Kidney epithelial cell (primary cell): Measurements from ENCODE around the gene GRM2. TPM values are rescaled to one million over a fixed set of nuclear protein-coding genes. Genes with fewer than 3 reads are reported as not detected.

Experiments used
- DNase-seq: peaks from one replicate; pipeline ENCODE4 v3.0.0-alpha.2; 2010; ENCODE audit warnings: low read depth
- H3K27me3 ChIP-seq: 2 replicates; pipeline ENCODE4 v1.6.0; 2011; ENCODE audit warnings: low read length; ENCODE audit not compliant: control insufficient read depth, insufficient read depth
- H3K36me3 ChIP-seq: 2 replicates; pipeline ENCODE4 v1.5.1; 2011; ENCODE audit warnings: low read length; ENCODE audit not compliant: control insufficient read depth, insufficient read depth
- H3K4me3 ChIP-seq: 2 replicates; pipeline ENCODE4 v1.5.1; 2011; ENCODE audit warnings: low read depth, mild to moderate bottlenecking, control low read depth, low read length
- total RNA-seq: library from RNA; depleted of rRNA; stranded (reverse); fragments of >200 nt; gene quantifications from 2 replicates; pipeline ENCODE4 v1.2.3, GENCODE V29; 2015
- TF ChIP-seq, protein P1 (sequence below): IDR thresholded peaks from 2 replicates; pipeline ENCODE4 v1.5.1; 2011; ENCODE audit warnings: mild to moderate bottlenecking, moderate library complexity, low read length, control low read depth, inconsistent platforms; ENCODE audit not compliant: insufficient read depth, poor library complexity, severe bottlenecking

The GRM2 gene
- total RNA-seq, 1 donor from 2014 or later: not detected

DNA sequence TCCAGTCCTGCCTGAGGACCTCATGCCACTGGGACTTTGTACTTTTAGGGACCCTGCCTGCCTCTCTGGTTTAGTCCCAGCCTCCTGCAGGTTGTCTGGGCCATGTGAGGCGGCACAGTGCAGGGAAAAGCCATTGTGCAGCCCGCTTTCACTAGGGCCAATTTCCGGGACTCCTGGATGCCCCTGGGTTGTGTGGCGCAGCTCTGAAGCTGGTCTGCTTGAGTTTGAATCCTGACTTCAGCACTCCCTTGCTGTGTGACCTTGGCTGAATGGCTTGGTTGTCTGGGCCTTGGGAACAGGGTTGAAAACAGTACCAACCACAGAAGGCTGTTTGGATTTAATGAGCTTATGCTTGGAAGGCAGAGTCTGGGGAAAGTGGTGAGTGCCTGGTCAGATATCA is 27.6 kb upstream of the GRM2 start:
- TF ChIP-seq, protein P1, sequence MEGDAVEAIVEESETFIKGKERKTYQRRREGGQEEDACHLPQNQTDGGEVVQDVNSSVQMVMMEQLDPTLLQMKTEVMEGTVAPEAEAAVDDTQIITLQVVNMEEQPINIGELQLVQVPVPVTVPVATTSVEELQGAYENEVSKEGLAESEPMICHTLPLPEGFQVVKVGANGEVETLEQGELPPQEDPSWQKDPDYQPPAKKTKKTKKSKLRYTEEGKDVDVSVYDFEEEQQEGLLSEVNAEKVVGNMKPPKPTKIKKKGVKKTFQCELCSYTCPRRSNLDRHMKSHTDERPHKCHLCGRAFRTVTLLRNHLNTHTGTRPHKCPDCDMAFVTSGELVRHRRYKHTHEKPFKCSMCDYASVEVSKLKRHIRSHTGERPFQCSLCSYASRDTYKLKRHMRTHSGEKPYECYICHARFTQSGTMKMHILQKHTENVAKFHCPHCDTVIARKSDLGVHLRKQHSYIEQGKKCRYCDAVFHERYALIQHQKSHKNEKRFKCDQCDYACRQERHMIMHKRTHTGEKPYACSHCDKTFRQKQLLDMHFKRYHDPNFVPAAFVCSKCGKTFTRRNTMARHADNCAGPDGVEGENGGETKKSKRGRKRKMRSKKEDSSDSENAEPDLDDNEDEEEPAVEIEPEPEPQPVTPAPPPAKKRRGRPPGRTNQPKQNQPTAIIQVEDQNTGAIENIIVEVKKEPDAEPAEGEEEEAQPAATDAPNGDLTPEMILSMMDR: no peak
- Histone ChIP-seq H3K36me3 (peaks cover 1% of the 10 kb centered on the region), H3K4me3 (no peak overlapping the region), H3K27me3 (no peaks in the 10 kb centered on the region)
- DNase-seq: no peak

DNA sequence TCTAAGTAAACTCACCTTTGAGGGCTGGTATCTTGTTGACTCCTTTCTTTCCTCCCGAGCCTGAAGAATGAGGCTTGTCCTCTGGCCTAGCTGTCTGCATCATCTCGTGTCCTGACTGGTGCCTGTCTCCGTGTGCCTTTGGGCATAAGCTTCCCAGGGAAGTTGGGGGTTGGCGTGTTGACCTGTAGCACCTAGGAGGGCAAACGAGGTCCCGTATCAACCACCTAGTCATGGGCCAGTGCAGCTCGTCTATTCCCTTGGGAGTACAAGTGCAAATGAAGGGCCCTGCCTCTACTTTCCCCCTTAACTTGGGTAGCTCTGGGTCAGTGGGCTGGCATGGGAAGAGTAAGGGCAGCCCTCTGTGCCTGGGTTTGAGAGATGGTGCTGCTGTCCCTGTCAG is 27.1 kb upstream of the GRM2 start:
- Histone ChIP-seq H3K36me3 (peaks cover 1% of the 10 kb centered on the region), H3K4me3 (no peak overlapping the region), H3K27me3 (no peaks in the 10 kb centered on the region)
- TF ChIP-seq, protein P1: no peak
- no peak for DNase-seq

DNA sequence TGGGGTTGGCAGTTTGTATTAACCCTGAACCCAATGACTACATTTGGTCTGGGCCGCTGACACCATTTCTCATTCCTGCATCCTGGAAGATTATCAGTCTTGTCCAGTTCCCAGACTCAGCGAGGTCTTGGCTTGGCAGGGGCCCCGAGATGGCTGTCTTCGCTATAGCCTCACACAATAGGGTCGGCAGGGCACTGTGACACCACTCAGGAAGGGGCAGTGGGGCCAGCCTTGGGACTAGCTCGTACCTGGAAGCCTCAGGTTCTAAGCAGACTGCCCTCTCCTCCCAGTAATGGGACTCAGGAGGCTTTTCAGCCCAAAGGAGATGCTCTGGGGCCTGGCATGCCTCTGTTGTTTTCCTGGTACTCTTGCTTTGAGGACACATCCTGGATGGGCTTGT is 26.7 kb upstream of the GRM2 start:
- no peaks in the 10 kb centered on the region for H3K27me3 ChIP-seq
- DNase-seq: no peak
- TF ChIP-seq, protein P1: no peak
- H3K4me3 ChIP-seq: no peak overlapping the region
- H3K36me3 ChIP-seq: peaks cover 1% of the 10 kb centered on the region

DNA sequence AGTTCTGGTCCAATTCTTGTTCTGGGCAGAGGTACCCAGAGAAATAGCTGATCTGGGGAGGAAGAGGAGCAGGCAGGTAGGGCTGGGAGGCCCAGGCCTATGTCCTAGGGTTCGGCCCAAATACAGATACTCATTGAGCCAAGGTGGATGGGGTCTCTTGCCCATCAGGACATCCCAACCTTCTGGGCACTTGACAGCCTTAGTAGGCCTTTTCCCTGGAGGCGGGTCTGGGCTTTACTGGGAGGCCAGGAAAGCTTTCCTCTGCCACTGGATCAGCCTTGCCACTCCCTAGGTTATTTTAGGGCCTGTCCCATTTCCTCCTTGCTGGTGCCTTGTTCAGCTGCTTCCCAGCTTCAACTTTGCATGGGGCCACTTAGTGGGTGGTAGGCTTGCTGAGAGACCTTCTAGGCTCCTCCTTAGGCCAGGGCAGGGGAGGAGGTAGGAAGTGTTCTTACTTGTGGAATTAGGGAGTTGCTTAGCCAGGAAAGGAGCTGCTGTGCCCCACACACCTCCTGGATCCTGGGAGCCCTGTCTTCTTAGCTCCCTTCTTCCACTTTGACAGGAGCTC is 26.1 kb upstream of the GRM2 start:
- Histone ChIP-seq H3K4me3 (no peak overlapping the region), H3K27me3 (no peaks in the 10 kb centered on the region), H3K36me3 (peaks cover 1% of the 10 kb centered on the region)
- no peak for DNase-seq
- TF ChIP-seq, protein P1: no peak

DNA sequence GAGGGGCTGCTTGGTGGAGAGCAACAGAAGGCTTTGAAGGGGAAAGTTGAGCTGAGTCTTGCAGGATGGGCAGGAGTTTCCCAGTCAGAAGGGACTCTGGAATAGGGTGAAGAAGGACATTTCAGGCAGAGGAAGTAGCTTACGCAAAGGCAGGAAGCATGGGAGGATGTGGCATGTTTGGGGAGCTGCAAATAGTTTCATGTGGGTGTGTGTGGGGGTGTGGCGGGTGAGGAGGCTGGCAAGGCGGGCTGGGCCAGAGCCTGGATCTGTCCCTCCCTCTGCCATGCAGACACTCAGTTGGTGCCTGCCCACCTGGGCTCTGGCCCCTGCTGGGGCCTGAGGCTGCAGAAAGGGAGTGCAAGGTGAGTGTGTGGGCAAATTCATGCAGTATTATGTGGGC is 25.4 kb upstream of the GRM2 start:
- Histone ChIP-seq H3K36me3 (peaks cover 1% of the 10 kb centered on the region), H3K27me3 (no peaks in the 10 kb centered on the region), H3K4me3 (no peak overlapping the region)
- DNase-seq: no peak
- TF ChIP-seq, protein P1: no peak

DNA sequence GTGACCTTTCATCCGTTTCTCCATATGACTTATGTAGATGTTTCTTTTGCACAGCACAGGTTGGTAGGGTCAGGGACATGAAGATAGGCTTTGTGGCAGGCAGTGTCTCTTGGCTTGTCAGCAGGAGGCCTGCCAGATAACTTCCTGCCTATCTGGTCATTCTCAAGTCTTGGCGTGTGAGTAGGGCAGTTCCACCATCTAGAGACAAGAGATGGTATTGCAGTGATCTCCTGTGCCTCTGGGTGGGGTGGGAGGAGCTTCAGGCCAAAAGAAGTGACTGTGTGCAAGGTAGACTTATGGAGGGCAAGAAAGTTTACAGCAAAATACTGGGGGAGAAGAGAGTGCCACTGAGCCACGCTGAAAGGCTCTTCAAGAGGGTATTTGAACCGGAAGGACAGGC is 24.8 kb upstream of the GRM2 start:
- peaks cover 1% of the 10 kb centered on the region for H3K36me3 ChIP-seq
- TF ChIP-seq, protein P1: peak; percentile 77
- DNase-seq: peak; percentile 48
- no peaks in the 10 kb centered on the region for H3K27me3 ChIP-seq
- no peak overlapping the region for H3K4me3 ChIP-seq
